GM21515 (cell line): ENCODE results near the gene VPS13C.

Experiments used
- ATAC-seq: cut with Tn5 transposase; IDR thresholded peaks from one replicate; pipeline ENCODE4 v1.9.1; 2021; ENCODE audit not compliant: unreplicated experiment

The VPS13C gene

DNA sequence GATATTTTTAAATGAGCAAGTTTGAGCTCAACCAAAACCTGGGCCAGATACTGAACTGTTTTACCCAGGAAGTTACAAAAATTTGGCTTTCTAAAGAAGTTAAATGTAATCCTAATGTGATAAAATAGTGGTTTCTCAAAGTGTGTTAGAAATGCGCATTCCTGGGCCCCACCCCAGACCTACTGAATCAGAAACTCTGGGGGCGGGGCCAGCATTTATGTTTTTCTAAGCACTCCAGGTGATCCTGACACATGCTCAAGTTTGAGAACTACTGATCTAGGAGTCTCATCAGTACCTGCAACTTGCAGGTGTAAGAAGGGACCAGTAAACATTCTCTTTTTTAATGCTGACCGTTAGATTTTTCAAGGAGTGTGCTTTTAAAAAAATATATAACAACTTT, 190.6 kb downstream of the VPS13C start:
- no peak for ATAC-seq

DNA sequence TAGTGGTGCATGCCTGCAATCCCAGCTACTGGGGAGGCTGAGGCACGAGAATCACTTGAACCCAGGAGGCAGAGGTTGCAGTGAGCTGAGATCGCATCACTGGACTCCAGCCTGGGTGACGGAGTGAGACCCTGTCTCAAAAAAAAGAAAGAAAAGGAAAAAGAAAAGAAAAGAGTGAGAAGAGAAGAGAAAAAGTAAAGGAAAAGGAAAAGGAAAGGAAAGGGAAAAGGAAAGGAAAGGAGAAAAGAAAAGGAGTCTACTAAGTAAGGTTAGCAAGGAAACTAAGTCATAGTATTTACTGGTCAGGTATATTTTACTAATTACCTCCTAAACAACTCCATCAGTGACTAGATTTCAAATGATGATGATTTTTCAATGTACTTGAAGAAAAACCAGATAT, 198.3 kb downstream of the VPS13C start:
- ATAC-seq = no peak

DNA sequence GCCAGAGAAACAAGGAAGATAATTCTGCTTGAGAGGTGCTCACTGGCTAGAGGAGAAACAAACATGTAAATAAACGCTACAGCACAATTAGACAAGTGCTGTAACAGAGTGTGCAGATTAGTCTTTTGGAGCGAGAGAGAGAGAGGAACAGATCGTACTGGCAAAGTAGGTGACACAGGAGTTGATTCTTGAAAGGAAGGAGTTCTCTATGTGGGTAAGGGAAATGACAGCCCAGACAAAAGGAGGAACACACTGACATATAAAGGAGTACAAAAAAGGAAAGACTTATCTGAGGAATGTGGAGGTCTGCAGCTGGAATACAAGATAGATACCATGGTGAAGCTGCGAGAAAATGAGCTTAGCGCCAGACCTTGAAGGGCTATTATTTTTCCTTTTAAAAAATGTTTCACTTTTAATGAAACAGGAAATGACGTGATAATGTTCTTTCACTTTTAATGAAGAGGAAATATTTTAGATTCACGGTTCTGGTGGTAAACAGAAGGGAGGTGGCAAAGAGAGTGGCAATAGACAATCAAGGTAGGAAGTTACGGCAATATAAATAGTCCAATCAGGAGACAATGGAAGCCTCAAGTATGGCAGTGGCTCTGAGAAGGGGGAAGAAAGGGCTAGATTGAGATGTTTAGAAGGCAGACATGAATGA, 202.9 kb downstream of the VPS13C start:
- no peak for ATAC-seq

DNA sequence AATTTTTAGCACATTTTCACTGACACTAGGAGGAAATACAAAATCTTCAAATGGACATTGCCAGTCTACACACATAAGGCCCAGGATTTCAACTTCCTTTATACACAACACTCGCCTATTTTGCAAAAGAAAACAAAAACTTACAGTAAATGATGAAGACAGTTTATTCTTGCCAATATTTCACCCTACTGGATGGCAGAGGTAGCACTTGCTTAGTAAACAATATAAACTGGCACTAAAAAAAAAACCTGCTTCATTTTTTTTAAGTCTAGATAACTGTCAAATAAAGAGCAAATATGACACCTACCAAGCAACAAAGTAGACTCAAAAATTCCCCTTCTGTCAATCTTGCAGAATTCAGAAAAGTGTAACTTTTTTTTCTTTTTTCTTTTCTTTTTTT, 204.0 kb downstream of the VPS13C start:
- no peak for ATAC-seq

DNA sequence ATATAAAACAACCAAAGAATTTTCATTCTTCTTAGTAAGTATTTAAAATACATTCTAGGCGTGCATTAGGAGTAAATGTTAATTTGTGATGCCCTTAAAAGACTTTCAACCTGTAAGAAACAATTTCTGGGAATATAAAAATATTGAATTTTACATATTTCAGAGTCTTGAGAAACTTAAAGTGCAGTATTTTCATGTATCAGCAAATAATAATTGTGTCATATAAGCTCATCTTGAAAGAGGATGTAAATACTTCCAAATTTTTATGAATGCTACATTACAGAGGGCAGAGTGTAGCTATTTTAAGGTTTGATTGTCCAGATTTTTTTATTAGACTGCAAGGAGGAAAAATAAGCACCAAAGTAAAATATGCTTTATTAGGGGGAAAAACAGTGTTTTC, 207.1 kb downstream of the VPS13C start:
- no peak for ATAC-seq

DNA sequence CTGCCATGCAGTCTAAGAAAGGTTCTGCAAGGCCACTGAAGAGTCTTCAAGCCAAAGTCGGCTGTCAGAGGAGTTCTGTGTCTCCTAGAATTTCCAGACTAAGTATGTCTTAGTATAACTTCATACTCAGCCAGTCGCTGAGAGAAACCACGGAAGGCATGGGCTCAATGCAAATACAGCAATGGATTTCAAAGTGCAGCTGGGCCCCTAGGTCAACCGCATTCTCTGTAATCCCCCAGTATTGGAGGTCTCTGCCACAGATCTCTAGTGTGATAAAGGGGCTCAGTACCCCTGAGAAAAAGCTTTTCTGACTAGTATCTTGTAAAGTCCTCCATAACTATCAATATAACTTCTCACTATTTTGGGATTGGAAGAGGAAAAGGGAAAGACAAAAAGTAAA, 208.3 kb downstream of the VPS13C start:
- ATAC-seq = no peak

DNA sequence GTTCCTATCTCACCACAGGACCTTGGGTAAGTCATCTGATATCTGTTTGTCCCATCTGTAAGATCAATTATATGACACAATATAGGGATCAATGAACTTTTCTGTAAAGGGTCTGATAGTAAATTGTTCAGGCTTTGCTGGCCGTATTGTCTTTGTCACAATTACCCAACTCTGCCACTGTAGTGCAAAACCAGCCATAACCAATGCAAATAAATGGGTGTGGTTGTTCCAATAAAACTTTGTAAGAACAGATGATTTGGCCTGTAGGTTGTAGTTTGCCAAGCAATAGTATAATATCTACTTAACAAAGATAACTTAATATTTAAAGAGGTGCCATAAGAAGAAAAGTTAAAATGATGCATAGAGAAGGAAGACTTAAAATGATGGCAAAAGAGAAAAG, 210.8 kb downstream of the VPS13C start:
- ATAC-seq = no peak

DNA sequence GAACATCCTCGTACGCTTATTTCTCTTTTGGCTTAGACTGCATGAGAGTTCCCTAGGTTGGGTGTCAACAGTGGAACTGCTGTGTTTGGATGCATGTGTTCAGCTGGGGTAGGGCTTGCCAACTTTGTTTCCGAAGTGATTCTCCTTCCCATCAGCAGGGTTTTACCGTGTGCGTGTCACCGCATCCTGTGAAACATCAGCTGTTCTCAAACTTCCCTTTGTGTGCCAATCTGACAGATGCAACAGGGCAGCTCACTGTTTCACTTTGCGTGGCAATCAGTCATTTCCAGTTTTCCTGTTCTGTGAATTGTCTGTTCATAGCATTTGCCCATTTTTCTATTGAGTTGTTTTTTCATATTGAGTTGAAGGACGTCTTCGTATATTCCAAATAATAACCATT, 218.8 kb downstream of the VPS13C start:
- ATAC-seq = no peak

DNA sequence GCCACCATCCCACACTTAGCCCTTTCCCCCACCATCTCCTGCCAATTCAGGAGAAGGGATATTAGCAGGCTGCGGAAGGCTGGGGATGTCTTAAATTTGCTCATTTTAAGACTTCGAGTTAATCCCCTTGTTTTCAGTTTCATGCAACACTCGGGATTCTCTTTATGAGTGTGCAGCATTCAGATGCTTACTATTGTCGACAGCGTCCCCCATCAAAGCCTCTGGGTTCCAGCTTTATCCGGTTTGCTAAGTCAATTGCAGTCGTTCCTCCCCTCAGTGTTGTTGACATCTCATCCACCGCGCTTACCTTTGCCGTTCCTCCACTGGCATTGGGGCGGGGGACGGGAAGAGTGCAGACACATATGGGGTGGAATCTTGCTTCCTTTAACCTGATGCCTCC, 220.2 kb downstream of the VPS13C start:
- no peak for ATAC-seq

DNA sequence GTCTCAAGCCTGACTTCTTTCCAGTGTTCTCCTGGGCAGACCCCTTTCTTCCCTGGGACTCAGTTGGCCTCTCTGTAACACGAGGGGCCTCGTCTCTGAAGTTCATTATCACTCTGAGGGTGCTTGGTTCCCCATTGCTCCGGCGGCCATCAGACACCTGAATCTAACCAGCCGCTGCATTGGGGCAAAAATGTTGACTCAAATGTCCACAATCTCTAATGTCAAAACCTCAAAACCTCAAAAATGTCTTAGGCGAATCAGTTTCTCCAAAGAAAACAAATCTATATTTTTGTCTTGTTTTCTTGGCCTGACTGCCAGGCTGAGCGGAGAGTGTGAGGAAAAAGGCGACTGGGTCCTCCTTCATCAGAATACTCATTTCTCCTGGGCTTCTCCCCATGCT, 220.7 kb downstream of the VPS13C start:
- ATAC-seq = no peak

DNA sequence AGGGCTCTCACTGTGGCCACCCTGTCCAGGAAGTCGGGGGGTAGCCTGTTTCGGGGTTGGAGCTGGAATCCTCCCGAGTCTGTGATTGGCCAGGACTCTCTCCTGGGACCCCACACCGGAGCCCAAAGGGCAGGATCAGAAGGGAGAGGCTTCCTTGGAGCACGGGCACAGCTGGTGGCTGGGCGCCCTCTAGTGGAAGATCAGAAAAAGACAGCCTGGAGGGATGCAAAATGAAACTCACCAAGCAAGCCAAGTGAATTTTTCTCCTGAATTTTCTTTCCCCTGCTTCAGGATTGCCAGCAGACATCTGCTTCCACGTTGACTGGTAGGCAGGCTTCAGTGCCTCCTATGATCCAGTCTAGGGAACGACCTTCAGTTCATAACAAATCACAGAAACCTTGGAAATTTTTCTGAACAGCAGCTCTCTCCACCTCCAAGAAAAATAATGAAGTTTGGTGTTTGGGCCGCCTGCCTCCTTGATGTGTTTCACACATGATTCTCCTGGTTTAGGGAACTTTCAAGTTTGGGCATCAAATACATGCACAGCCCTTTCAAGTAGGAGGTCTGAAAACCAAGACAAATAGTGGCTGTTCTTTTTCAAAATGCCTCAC, 224.6 kb downstream of the VPS13C start:
- ATAC-seq = no peak

DNA sequence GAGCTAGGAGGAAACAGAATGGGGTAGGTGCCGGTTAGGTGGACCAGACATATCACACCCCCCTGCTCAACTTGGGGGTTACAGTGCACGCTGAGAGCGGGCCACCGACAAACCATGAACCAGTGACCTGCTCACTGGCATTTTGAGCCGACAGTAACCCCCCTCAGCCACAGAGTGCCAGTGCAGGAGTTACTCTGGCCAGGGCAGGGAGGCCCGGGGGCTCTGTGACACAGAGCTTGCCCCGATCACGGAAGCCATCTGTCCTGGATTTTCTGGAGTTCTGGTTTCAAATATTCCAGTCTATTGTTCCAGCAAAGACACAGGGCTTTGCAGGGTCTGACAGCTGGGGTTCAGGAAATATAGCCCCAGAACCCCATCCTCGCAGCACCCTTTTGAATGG, 225.2 kb downstream of the VPS13C start:
- ATAC-seq = no peak

DNA sequence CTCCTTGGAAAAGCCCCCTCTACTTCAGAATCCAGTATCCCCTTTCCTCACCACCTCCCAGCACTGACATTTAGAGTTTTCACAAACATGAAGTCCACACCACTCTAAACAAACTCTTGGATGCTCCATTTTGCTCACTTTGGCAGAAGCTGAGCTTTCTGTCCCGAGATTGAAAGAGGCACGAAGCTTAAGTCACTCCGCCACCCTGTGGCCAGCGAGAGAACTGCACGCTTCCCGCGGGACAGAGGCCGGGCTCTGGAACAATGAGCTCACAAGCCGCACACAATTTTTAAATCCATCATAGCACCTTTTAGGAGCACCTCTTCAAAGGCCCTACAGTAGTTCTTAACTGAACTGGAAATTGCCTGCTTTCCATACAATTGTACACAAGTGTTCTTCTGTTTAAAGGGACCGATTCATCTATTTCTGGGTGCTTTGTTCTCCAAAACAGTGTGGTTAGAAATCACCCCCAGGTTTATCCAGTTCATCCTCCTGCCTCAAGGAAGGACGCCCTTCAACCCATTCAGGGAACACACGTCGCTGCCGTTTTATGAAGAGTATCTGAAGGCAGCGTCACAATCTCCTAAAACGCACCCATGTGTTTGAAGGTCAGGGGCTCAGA, 226.1 kb downstream of the VPS13C start:
- ATAC-seq = peak; percentile 69

DNA sequence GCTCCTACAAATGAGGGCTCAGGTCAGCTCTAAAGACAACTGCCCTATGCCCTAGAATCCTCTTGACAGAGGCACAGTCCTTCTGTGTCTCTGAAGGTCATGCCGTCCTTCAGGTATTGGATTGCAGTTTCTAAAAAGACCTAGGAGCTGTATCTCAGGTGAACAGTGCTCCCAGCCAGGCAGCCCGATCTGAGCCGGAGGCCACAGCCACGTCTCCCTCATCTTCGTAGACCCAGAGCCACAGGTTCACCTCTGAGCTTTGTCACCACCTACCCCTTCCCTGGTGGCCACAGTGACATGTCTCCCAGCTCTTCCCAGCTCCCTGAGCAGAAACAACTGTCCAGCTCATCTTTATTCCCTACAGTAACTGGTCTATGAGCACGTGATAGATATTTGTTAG, 228.0 kb downstream of the VPS13C start:
- ATAC-seq = no peak

DNA sequence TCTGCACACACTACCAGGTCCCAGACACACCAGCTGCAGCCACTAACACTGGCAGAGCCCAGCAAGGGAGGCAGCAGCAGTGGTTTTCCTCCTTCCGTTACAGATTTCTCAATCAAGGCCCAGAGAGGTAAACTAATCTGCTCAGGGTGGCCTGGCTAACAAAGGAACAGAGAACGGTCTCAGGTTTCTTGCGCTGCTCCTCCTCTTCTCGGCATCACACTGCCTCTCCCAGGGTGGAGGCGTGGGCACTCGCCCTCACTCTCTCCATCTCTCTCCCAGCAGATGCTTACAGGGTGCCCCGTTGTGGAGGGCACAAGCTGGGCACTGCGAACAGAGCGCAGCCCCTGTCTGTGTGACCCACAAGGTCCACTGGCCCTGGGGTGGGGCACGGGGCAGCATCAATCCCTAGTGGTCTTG, 228.7 kb downstream of the VPS13C start:
- no peak for ATAC-seq

DNA sequence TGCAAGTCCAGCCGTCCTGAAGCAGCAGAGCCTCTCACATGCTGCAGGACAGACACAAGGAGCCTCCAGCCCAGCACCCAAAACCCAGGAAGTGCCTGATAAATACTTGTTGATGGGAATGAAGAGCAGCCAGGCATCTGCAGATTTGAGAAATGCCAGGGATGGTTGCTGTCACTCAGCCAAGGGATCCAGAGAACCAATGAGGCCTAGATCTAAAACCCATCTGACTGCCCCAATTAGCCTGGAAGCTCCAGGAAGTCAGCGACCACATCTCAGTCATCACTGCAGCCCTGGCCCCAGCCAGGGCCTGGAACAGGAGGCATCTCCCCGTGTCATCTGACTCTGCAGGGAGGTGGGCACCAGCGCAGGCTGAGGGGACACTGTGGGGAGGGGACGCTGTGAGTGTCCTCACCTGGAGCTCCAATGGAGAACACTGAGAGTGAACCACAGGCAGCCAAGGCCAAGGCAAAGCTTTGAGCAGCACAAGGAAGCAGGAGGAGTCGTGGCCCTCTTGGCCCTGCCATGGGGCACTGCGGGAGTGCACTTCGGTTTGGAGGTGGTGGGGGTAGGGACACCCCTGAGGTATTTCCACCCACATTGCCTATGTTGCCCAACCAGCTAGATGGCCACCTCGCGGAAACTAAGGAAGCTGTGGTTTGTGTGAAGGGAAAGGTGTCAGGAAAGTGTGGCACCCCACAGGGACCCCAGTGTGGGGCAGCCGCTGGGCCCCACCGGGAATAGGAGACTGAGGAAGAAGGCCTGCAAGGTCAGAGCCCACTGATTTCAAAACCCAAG, 229.5 kb downstream of the VPS13C start:
- ATAC-seq = no peak

DNA sequence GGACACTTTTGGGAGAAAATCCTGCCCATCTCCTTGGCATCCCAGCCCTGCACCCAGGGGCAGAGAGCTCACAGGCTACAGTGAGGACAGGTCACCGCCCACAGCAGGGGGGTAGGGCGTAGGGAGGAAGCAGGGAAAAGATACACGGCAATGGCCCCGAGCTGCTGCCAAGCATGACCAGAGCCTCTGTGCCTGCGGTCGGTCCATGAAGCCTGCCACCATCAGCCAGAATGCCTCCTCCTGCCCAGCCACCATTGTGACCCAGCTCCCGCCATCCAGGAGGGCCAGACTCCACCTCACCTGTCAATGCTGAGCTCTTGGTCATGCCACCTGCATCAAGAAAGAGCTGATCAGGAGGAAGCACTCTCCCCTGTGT, 230.7 kb downstream of the VPS13C start:
- no peak for ATAC-seq

DNA sequence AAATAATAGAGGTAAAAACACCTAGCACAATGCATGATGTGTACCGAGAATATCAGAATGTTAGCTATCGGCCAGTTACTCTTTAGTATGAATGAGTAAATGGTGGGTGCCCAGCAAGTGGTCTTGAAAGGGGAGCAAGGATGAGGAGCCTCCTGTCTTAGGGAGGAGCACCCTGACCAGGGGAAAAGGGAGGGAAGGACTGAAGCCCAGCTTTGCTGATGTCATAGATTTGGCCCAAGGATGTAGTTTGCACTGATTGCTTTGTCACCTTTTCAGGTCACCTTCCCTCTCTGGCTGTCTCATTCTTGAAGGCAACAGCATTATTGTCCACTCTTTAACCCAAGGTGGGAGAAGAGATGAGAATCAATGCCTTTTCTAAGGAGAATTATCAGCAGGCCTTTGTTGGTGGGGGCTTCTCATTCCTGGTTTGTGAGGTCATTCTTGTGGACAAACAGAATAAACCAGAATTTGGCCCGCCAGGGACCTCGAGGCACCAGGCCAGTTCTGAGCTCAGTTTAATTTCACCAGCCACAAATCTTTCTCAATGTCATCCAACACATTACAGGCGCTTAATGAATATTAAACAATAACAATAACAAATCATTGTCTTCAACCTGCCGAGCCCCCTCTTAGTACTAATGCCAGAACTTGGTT, 231.3 kb downstream of the VPS13C start:
- no peak for ATAC-seq

DNA sequence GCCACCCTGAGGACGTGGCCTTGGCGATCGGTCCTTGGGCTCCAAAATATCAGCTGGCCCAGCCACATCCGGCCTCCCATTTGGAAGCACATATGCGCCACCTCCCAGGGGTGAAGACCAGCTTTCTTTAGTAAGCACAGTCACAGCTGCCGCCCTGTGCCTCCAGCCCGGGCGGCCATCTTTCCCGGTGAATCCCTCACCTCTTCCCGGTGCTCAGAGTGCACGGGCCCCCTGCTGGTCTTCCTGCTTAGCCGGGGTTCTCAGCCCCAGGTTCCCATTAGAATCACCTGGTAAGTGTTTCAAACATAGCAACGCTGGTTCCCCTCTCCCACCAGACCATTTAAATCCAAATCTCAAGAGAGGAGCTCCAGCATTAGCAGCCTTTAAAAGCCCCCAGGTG, 232.2 kb downstream of the VPS13C start:
- no peak for ATAC-seq

DNA sequence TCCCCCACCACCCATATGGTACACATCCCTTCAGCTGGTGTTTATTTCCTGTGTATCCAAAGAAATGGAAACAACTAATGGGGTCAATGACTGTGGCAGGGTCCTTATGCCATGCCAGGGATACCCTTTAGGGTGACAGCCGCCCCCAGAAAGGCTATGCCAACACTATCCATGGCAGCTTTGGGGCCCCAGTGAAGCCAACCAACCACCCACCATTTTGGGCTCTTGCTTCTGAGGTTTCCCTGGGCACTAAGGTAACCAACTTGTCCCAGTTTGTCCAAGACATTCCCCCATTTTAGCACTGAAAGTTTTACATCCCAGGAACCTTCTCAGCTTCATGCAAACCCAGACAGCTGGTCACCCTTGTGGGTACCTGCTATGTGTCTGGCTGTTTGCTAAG, 233.1 kb downstream of the VPS13C start:
- ATAC-seq = no peak

DNA sequence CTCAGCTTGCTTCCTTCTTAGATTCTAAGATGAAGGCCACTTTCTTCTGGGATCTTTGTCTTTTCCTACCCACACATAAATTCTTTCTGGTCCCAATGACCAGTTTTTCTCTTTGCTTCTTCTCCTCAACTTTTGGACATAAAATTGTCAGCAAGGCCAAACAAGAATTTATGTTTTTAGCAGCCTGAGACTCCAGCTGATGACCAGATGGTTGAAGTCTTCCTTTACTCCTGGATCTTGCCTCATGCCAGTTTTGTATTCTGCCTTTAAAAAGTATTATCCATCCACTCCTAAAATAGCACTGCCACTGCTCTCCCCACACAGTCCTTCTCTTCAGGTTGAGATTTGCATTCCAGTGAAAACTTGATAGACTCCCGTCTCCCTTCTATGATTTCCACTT, 236.0 kb downstream of the VPS13C start:
- ATAC-seq = no peak
